Breast epithelium (tissue), 3 donors: ENCODE measurements around the gene POLN.
"Not testable (repeated sequence)": the region's sequence is repeated elsewhere in the genome, so short reads cannot be mapped to it uniquely, and the experiment has no call there.

Experiments used
- CTCF ChIP-seq, 3 donors: fragments of 450-650 bp; IDR thresholded peaks; one replicate each; pipeline ENCODE4 v1.5.1; 2016 to 2017; ENCODE audit warnings: antibody characterized with exemption in 3 of 3, mild to moderate bottlenecking in 3 of 3, moderate library complexity in 3 of 3
- POLR2A ChIP-seq: fragments of 450-650 bp; IDR thresholded peaks from one replicate; pipeline ENCODE4 v1.6.1; 2016; ENCODE audit warnings: antibody characterized with exemption, mild to moderate bottlenecking, moderate library complexity
- POLR2AphosphoS5 ChIP-seq, 3 donors: sonication (generic); formaldehyde crosslinking; IDR thresholded peaks; one replicate each; pipeline ENCODE4 v1.6.1; 2017; ENCODE audit warnings: antibody characterized with exemption in 3 of 3

GRCh38 chr4:2275044-2275397 is 33.1 kb upstream of the POLN start:
- not testable (repeated sequence) for TF ChIP-seq POLR2A; POLR2AphosphoS5 (IDR thresholded peaks at IDR 0.05); CTCF (IDR thresholded peaks at IDR 0.05)
